NT2/D1 (cell line): ENCODE results near the gene SNN.

Experiments
- YY1 ChIP-seq: IDR thresholded peaks from 2 replicates; pipeline ENCODE4 v1.6.1; 2011; ENCODE audit not compliant: insufficient read length, insufficient read depth
- ZNF274 ChIP-seq: IDR thresholded peaks from 2 replicates; pipeline ENCODE4 v1.6.1; 2011; ENCODE audit warnings: mild to moderate bottlenecking, low read depth, low read length

DNA sequence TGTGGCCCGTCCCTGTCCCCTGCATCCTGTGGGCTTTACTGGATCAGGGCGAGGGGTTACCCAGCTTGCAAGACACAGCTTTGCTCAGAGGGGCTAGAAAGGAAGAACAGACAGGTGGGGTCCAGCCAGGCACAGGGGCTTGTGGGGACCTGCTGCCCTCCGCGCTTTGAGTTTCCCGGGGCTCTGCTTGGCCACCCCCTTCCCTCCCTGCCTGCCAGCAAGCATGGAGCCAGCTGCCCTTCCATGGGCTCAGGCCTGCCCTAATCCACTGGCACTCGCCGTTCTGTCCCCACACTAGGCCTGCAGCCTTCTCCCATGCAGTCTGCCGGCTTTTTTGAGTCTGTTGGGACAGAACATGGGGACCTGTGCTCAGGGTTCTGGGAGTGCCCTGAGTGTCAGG is 3.4 kb downstream of the SNN start:
- TF ChIP-seq YY1 (no peak), ZNF274 (no peak)
